ENCODE measurements around the gene KCNA1.
A peak's percentile ranks its signal among the peaks of the same experiment; 100 is the strongest.

Gene KCNA1

GRCh38 chr12:4960547-4960946 is 50.8 kb downstream of the KCNA1 start:
- DNase-seq = no peak

- no peak for DNase-seq
Measured at GRCh38 chr12:4961311-4961710, 51.6 kb downstream of the KCNA1 start.

- DNase-seq = peak; percentile 55
Measured at GRCh38 chr12:4962539-4963486, 53.1 kb downstream of the KCNA1 start.
